ENCODE data around the gene SNAI1. TPM values are rescaled to one million over a fixed set of nuclear protein-coding genes. Genes with fewer than 3 reads are reported as not detected.
"Not testable (repeated sequence)": the region's sequence is repeated elsewhere in the genome, so short reads cannot be mapped to it uniquely, and the experiment has no call there.

Gene SNAI1
- polyA plus RNA-seq, 1 experiment, result 6.5 TPM

DNA sequence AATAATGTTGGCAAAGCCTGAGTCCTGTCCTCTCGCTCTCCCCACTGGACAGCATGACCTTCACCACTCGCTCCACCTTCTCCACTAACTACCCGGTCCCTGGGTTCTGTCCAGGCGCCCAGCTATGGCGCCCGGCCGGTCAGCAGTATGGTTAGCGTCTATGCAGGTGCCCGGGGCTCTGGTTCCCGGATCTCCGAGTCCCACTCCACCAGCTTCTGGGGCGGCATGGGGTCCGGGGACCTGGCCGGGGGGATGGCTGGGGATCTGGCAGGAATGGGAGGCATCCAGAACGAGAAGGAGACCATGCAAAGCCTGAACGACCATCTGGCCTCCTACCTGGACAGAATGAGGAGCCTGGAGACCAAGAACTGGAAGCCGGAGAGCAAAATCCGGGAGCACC is 26.1 kb upstream of the SNAI1 start:
- POLR2A ChIA-PET, result no interaction called here

DNA sequence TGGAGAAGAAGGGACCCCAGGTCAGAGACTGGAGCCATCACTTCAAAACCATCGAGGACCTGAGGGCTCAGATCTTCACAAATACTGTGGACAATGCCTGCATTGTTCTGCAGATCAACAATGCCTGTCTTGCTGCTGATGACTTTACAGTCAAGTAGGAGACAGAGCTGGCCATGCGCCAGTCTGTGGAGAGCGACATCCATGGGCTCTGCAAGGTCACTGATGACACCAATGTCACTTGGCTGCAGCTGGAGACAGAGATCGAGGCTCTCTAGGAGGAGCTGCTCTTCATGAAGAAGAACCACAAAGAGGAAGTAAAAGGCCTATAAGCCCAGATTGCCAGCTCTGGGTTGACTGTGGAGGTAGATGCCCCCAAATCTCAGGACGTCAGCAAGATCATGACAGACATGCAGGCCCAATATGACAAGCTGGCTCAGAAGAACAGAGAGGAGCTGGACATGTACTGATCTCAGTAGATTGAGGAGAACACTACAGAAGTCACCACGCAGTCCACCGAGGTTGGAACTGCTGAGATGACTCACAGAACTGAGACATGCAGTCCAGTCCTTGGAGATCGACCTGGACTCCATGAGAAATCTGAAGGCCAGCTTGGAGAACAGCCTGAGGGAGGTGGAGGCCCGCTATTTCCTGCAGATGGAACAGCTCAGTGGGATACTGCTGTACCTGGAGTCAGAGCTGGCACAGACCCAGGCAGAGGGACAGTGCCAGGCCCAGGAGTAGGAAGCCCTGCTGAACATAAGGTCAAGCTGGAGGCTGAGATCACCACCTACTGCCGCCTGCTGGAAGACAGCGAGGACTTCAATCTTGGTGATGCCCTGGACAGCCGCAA is 25.5 kb upstream of the SNAI1 start:
- CTCF ChIA-PET, result interaction anchor here (0.9 to 2.0 kb wide), 4 partner anchors 8 to 114 kb away, joined by 3 to 5 read pairs (median 4); no protein-coding TSS in a partner anchor
- peaks cover 24% of the 10 kb centered on the region for H3K36me3 ChIP-seq (ENCODE audit: control insufficient read depth, insufficient read depth, low read length)

More for the DNA sequence above, 26.1 kb upstream of the SNAI1 start:
- DNase-seq (ENCODE audit: low read depth), result no peak
- no peak for TF ChIP-seq CTCF (IDR thresholded peaks at IDR 0.05; ENCODE audit: insufficient read depth, low read depth, low read length)
- Histone ChIP-seq H3K4me3 (ENCODE audit: low read depth, low read length) (no peak overlapping the region), H3K27me3 (ENCODE audit: control insufficient read depth, insufficient read depth, low read length) (no peaks in the 10 kb centered on the region), H3K36me3 (ENCODE audit: control insufficient read depth, insufficient read depth, low read length) (peaks cover 31% of the 10 kb centered on the region)
- CTCF ChIA-PET, result interaction anchor here (0.7 to 2.0 kb wide), 4 partner anchors 9 to 129 kb away, joined by 3 to 5 read pairs (median 3); no protein-coding TSS in a partner anchor

DNA sequence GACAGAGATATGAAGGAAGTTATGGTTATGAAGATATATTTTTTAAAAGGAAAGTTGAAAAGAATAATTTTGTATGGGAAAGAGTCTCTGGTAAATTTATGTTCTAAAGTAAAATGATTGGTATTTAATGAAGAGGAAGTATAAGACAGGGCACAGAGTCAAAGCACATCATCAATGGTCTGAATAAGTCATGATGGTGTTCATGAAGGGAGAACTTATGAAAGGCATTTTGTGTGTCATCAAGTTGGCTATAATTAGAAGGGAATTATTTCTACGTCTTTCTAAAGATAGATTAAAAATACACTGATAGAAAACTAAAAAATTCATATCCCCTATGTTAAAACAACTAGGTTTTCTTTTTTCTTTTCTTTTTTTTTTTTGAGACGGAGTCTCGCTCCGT is 21.4 kb upstream of the SNAI1 start:
- CTCF ChIA-PET, result no interaction called here
- no peaks in the 10 kb centered on the region for H3K27me3 ChIP-seq (ENCODE audit: control insufficient read depth, insufficient read depth, low read length)
- H3K4me3 ChIP-seq (ENCODE audit: low read depth, low read length), result no peak overlapping the region
- H3K36me3 ChIP-seq (ENCODE audit: control insufficient read depth, insufficient read depth, low read length), result peaks cover 12% of the 10 kb centered on the region
- no peak for TF ChIP-seq CTCF (IDR thresholded peaks at IDR 0.05; ENCODE audit: insufficient read depth, low read depth, low read length)
- POLR2A ChIA-PET, result no interaction called here
- no peak for DNase-seq (ENCODE audit: low read depth)

More for the DNA sequence above, 25.5 kb upstream of the SNAI1 start:
- H3K4me3 ChIP-seq (ENCODE audit: low read depth, low read length); H3K27me3 ChIP-seq (ENCODE audit: control insufficient read depth, insufficient read depth, low read length); DNase-seq (ENCODE audit: low read depth); POLR2A ChIA-PET: not testable (repeated sequence)

DNA sequence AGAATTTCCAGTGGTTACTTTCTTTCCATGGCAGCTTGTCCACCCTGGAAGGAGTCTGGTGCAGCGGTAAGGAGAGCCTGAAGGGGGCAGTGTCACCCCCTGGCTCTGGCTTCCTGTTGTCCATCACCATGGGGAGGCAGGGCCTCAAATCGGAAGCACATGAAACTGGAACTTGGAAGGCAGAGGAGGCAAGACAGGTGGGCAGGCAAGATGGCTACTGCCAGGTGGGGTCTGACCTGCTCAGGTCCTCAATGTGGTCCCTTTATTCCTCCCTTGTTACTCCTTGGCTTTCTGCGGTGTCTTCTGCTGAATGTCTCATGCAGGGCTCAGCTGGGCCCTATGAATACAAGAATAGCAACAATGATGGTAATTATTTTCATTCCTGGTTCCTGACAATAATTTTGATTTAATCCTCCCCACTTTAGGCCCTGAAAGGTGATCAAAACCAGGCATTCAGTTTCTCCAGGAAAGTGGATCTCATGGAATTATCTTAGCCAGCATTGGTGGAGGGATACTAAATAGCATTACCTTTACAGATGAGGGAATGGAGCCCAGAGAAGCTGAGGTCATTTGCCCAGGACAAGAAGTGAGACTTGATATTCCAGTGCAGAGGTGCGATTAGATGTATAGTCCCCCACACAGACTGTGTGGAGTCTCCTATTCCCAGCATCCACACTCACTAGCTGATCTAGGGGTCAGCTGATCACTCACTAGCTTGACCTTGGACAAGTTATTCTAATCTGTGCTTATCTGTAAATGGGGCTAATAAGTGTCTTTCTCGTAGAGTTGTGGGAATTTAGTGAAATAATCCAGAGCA is 17.6 kb upstream of the SNAI1 start:
- peak; percentile 64 for TF ChIP-seq CTCF (IDR thresholded peaks at IDR 0.05; ENCODE audit: insufficient read depth, low read depth, low read length)
- POLR2A ChIA-PET, result no interaction called here

DNA sequence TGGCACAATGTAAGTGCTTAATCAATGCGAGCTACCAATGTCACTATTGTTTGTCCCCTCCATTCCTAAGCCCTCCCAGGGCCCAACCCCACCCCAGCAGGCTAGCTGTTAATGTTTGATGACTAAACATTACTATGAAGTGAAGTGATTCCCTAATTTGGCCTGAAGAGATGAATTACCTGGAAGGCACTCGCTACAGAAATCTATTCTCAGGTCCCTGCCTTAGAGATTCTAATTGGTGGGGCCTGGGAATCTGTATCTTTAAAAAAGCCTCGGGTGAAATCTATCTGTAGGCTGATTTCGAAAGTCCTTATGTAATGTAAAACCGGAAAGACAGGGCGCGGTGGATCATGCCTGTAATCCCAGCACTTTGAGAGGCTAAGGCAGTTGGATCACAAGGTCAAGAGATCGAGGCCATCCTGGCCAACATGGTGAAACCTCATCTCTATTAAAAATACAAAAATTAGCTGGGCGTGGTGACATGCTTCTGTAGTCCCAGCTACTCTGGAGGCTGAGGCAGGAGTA is 16.9 kb upstream of the SNAI1 start:
- no peak for TF ChIP-seq CTCF (IDR thresholded peaks at IDR 0.05; ENCODE audit: insufficient read depth, low read depth, low read length)
- ChIA-PET CTCF (interaction anchor here (0.8 to 2.0 kb wide), 10 partner anchors 8 to 203 kb away, joined by 3 to 12 read pairs (median 4); no protein-coding TSS in a partner anchor), POLR2A (no interaction called here)
- H3K27me3 ChIP-seq (ENCODE audit: control insufficient read depth, insufficient read depth, low read length), result no peaks in the 10 kb centered on the region
- H3K4me3 ChIP-seq (ENCODE audit: low read depth, low read length), result no peak overlapping the region
- no peak for DNase-seq (ENCODE audit: low read depth)
- peaks cover 5% of the 10 kb centered on the region; the same call in 1 of the 2 replicates for H3K36me3 ChIP-seq (ENCODE audit: control insufficient read depth, insufficient read depth, low read length)

More for the DNA sequence above, 17.6 kb upstream of the SNAI1 start:
- no peak for DNase-seq (ENCODE audit: low read depth)
- CTCF ChIA-PET, result interaction anchor here (0.8 to 2.0 kb wide), 8 partner anchors 9 to 204 kb away, joined by 3 to 12 read pairs (median 6); no protein-coding TSS in a partner anchor
- H3K27me3 ChIP-seq (ENCODE audit: control insufficient read depth, insufficient read depth, low read length), result no peaks in the 10 kb centered on the region
- H3K36me3 ChIP-seq (ENCODE audit: control insufficient read depth, insufficient read depth, low read length), result peaks cover 5% of the 10 kb centered on the region; the same call in 1 of the 2 replicates
- no peak overlapping the region for H3K4me3 ChIP-seq (ENCODE audit: low read depth, low read length)
